ENCODE data around the gene ATXN2. TPM values are rescaled to one million over a fixed set of nuclear protein-coding genes. Genes with fewer than 3 reads are reported as not detected.
"Not testable (repeated sequence)": the region's sequence is repeated elsewhere in the genome, so short reads cannot be mapped to it uniquely, and the experiment has no call there.

Gene ATXN2
- polyA plus RNA-seq, 4 donors: 56.3 to 84.6 (median 65.7) TPM

GRCh38 chr12:111600205-111600642 is 1.1 kb upstream of the ATXN2 start:
- peak; percentile 16 to 38 (median 23) for DNase-seq (ENCODE audit: low read depth in 4 of 4, low spot score in 3 of 4)

GRCh38 chr12:111599453-111600204 is 514 bp upstream of the ATXN2 start:
- DNase-seq (ENCODE audit: low read depth in 4 of 4, low spot score in 3 of 4): peak; percentile 80 to 86 (median 82)

- peak in 3 of 4 donors; percentile 24 to 43 (median 28) for DNase-seq (ENCODE audit: low read depth in 4 of 4, low spot score in 3 of 4)
These were observed 1.1 kb downstream of the ATXN2 start for GRCh38 chr12:111597831-111598636.

- DNase-seq (ENCODE audit: low read depth in 4 of 4, low spot score in 3 of 4): peak; percentile 31 to 39 (median 38)
These were observed 1.9 kb downstream of the ATXN2 start for GRCh38 chr12:111596985-111597830.

- not testable (repeated sequence) for DNase-seq (ENCODE audit: low read depth in 4 of 4, low spot score in 3 of 4)
These were observed 3.7 kb downstream of the ATXN2 start for GRCh38 chr12:111595341-111595835.

- not testable (repeated sequence) for DNase-seq (ENCODE audit: low read depth in 4 of 4, low spot score in 3 of 4)
These were observed 7.6 kb downstream of the ATXN2 start for GRCh38 chr12:111591399-111592010.

- DNase-seq (ENCODE audit: low read depth in 4 of 4, low spot score in 3 of 4): no peak
These were observed 8.6 kb downstream of the ATXN2 start for GRCh38 chr12:111590552-111590951.

- no peak for DNase-seq (ENCODE audit: low read depth in 4 of 4, low spot score in 3 of 4)
These were observed 9.5 kb downstream of the ATXN2 start for GRCh38 chr12:111589601-111590000.

GRCh38 chr12:111588010-111588409 is 11.1 kb downstream of the ATXN2 start:
- no peak for DNase-seq (ENCODE audit: low read depth in 4 of 4, low spot score in 3 of 4)

- no peak for DNase-seq (ENCODE audit: low read depth in 4 of 4, low spot score in 3 of 4)
These were observed 12.1 kb downstream of the ATXN2 start for GRCh38 chr12:111586986-111587385.

GRCh38 chr12:111585690-111586089 is 13.4 kb downstream of the ATXN2 start:
- DNase-seq (ENCODE audit: low read depth in 4 of 4, low spot score in 3 of 4): no peak

GRCh38 chr12:111584959-111585358 is 14.2 kb downstream of the ATXN2 start:
- no peak for DNase-seq (ENCODE audit: low read depth in 4 of 4, low spot score in 3 of 4)

GRCh38 chr12:111583506-111583905 is 15.6 kb downstream of the ATXN2 start:
- not testable (repeated sequence) for DNase-seq (ENCODE audit: low read depth in 4 of 4, low spot score in 3 of 4)

- no peak for DNase-seq (ENCODE audit: low read depth in 4 of 4, low spot score in 3 of 4)
These were observed 16.9 kb downstream of the ATXN2 start for GRCh38 chr12:111582133-111582747.

- no peak for DNase-seq (ENCODE audit: low read depth in 4 of 4, low spot score in 3 of 4)
These were observed 17.5 kb downstream of the ATXN2 start for GRCh38 chr12:111581434-111582132.

- no peak for DNase-seq (ENCODE audit: low read depth in 4 of 4, low spot score in 3 of 4)
These were observed 18.4 kb downstream of the ATXN2 start for GRCh38 chr12:111580737-111581136.

- no peak for DNase-seq (ENCODE audit: low read depth in 4 of 4, low spot score in 3 of 4)
These were observed 19.0 kb downstream of the ATXN2 start for GRCh38 chr12:111580119-111580425.

- no peak for DNase-seq (ENCODE audit: low read depth in 4 of 4, low spot score in 3 of 4)
These were observed 20.2 kb downstream of the ATXN2 start for GRCh38 chr12:111578971-111579340.

GRCh38 chr12:111578276-111578970 is 20.7 kb downstream of the ATXN2 start:
- DNase-seq (ENCODE audit: low read depth in 4 of 4, low spot score in 3 of 4): no peak

All from right renal pelvis (tissue), 4 donors.